GM19455 (cell line): ENCODE results near the gene NLN.
A peak's percentile ranks its signal among the peaks of the same experiment; 100 is the strongest.
"Not testable (repeated sequence)": the region's sequence is repeated elsewhere in the genome, so short reads cannot be mapped to it uniquely, and the experiment has no call there.

Experiments
- ATAC-seq: cut with Tn5 transposase; IDR thresholded peaks from one replicate; pipeline ENCODE4 v1.9.1; 2021; ENCODE audit not compliant: unreplicated experiment

The NLN gene

GRCh38 chr5:65805089-65805488, 83.1 kb downstream of the NLN start:
- no peak for ATAC-seq

- ATAC-seq = not testable (repeated sequence)
Measured at GRCh38 chr5:65807494-65807893, 85.5 kb downstream of the NLN start.

- no peak for ATAC-seq
Measured at GRCh38 chr5:65808251-65808741, 86.3 kb downstream of the NLN start.

- no peak for ATAC-seq
Measured at GRCh38 chr5:65808818-65809217, 86.8 kb downstream of the NLN start.

GRCh38 chr5:65809817-65810531, 88.0 kb downstream of the NLN start:
- no peak for ATAC-seq

- no peak for ATAC-seq
Measured at GRCh38 chr5:65811004-65811403, 89.0 kb downstream of the NLN start.

GRCh38 chr5:65811885-65812284, 89.9 kb downstream of the NLN start:
- ATAC-seq = no peak

- ATAC-seq = no peak
Measured at GRCh38 chr5:65812648-65813047, 90.6 kb downstream of the NLN start.

GRCh38 chr5:65813174-65813573, 91.2 kb downstream of the NLN start:
- no peak for ATAC-seq

GRCh38 chr5:65815161-65815560, 93.2 kb downstream of the NLN start:
- no peak for ATAC-seq

- no peak for ATAC-seq
Measured at GRCh38 chr5:65816729-65817128, 94.7 kb downstream of the NLN start.

- no peak for ATAC-seq
Measured at GRCh38 chr5:65817931-65818330, 95.9 kb downstream of the NLN start.

- ATAC-seq = no peak
Measured at GRCh38 chr5:65818592-65818991, 96.6 kb downstream of the NLN start.

- ATAC-seq = no peak
Measured at GRCh38 chr5:65819215-65819904, 97.4 kb downstream of the NLN start.

- ATAC-seq = no peak
Measured at GRCh38 chr5:65819905-65820240, 97.9 kb downstream of the NLN start.

- no peak for ATAC-seq
Measured at GRCh38 chr5:65820373-65820772, 98.4 kb downstream of the NLN start.

GRCh38 chr5:65821966-65822365, 100.0 kb downstream of the NLN start:
- ATAC-seq = no peak

- no peak for ATAC-seq
Measured at GRCh38 chr5:65822710-65823109, 100.7 kb downstream of the NLN start.

- ATAC-seq = no peak
Measured at GRCh38 chr5:65823204-65823603, 101.2 kb downstream of the NLN start.

- no peak for ATAC-seq
Measured at GRCh38 chr5:65823845-65824445, 101.9 kb downstream of the NLN start.

- ATAC-seq = peak; percentile 53
Measured at GRCh38 chr5:65825408-65826328, 103.7 kb downstream of the NLN start.
